HG03280 (cell line): Measurements from ENCODE around the gene MGAT4B.

ENCODE experiments used
- ATAC-seq: cut with Tn5 transposase; IDR thresholded peaks from one replicate; pipeline ENCODE4 v1.9.1; 2021; ENCODE audit warnings: mild to moderate bottlenecking, moderate library complexity; ENCODE audit not compliant: unreplicated experiment

The MGAT4B gene

GRCh38 chr5:179827680-179828079, 21.0 kb upstream of the MGAT4B start:
- no peak for ATAC-seq

- no peak for ATAC-seq
Measured at GRCh38 chr5:179825655-179826182, 19.1 kb upstream of the MGAT4B start.

- ATAC-seq = no peak
Measured at GRCh38 chr5:179824745-179825112, 18.1 kb upstream of the MGAT4B start.

- no peak for ATAC-seq
Measured at GRCh38 chr5:179823937-179824744, 17.5 kb upstream of the MGAT4B start.

GRCh38 chr5:179822444-179822990, 15.9 kb upstream of the MGAT4B start:
- ATAC-seq = no peak

GRCh38 chr5:179822059-179822432, 15.4 kb upstream of the MGAT4B start:
- ATAC-seq = no peak

GRCh38 chr5:179821298-179822058, 14.8 kb upstream of the MGAT4B start:
- ATAC-seq = peak; percentile 48

GRCh38 chr5:179820483-179821297, 14.0 kb upstream of the MGAT4B start, which contains the start of gene SQSTM1:
Gene SQSTM1 (plus strand): TSS chr5:179820905. CDS start chr5:179820937, 32 bp downstream.
- ATAC-seq = peak; percentile 42

- no peak for ATAC-seq
Measured at GRCh38 chr5:179820127-179820482, 13.4 kb upstream of the MGAT4B start.

- ATAC-seq = no peak
Measured at GRCh38 chr5:179819296-179820126, 12.8 kb upstream of the MGAT4B start.

- ATAC-seq = peak; percentile 63
Measured at GRCh38 chr5:179818746-179819295, 12.2 kb upstream of the MGAT4B start.

GRCh38 chr5:179817890-179818745, 11.5 kb upstream of the MGAT4B start:
- no peak for ATAC-seq

GRCh38 chr5:179817470-179817840, 10.8 kb upstream of the MGAT4B start:
- ATAC-seq = no peak

GRCh38 chr5:179816796-179817469, 10.3 kb upstream of the MGAT4B start:
- no peak for ATAC-seq

GRCh38 chr5:179816401-179816795, 9.7 kb upstream of the MGAT4B start:
- no peak for ATAC-seq

- no peak for ATAC-seq
Measured at GRCh38 chr5:179815491-179816249, 9.0 kb upstream of the MGAT4B start.

- no peak for ATAC-seq
Measured at GRCh38 chr5:179814090-179814489, 7.4 kb upstream of the MGAT4B start.
